Stimulated activated CD4-positive, alpha-beta T cell treated with anti-CD3 and anti-CD28 coated beads, Interleukin-1b, Interleukin-23, amount 100 ng/mL, for 48 hours (primary cell): ENCODE results near the gene SYTL3.

Experiments
- DNase-seq: peaks from one replicate; pipeline ENCODE4 v3.0.0-alpha.2; 2020

The SYTL3 gene

GRCh38 chr6:158762787-158763433, 113.1 kb downstream of the SYTL3 start:
- no peak for DNase-seq

DNA sequence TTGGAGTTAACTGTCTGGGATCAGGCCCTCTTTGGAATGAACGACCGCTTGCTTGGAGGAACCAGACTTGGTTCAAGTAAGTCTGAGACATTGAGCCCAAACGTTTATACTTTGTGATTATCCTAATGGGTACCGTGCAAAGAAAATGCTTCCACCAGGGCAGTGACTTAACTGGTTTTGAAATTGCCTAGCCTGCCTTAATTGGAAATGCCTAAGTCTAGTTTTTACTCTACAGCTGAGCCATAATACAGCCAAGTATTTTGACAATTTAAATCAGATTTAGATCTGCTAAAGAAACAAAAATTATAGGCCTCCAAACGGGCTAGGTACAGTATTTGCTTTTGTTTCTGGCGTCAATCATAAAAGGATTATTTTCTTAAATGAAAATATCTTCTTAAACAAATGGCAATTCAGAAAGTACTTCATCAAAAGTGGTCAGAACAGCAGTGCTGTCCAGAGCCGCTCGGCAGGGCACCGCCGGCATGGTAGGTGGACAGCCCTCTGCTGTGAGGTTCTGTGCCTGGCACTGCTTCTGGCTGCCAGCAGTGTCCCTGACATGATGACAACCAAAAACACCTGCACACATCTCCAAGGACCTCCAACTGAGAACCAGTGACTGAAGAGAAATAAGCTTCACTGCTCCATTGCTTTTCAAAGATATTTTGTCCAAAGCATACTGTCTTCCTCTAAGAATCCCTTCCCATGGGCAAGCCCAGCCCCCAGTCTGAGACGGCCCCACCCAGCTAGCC, 113.8 kb downstream of the SYTL3 start:
- no peak for DNase-seq

DNA sequence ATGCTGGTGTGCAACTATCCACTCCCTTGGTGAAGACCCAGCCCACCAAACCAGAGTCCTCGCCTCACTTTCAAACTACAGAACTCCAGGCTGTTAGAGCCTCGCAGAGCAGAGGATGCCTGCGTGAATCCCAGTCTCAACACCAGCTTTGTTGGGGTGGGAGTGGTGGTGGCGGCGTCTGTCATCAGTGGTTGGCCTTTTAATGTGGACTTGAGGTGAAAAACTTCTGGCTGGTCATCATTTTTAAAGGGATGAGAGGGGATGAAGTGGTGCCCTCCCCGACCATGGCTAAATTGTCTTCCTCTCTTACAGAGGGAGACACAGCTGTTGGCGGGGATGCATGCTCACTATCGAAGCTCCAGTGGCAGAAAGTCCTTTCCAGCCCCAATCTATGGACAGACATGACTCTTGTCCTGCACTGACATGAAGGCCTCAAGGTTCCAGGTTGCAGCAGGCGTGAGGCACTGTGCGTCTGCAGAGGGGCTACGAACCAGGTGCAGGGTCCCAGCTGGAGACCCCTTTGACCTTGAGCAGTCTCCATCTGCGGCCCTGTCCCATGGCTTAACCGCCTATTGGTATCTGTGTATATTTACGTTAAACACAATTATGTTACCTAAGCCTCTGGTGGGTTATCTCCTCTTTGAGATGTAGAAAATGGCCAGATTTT, 114.5 kb downstream of the SYTL3 start:
- DNase-seq: no peak

DNA sequence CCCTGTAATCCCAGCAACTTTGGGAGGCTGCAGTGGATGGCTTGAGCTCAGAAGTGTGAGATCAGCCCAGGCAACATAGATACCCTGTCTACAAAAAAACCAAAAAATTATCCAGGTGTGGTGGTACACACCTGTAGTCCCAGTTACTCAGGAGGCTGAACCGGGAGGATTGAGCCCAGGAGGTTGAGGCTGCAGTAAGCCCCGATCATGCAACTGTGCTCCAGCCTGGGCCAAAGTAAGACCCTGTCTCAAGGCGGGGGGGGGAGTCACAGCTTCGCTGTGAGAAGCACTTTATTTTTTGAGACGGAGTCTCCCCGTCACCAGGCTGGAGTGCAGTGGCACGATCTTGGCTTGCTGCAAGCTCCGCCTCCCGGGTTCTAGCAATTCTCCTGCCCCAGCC, 115.1 kb downstream of the SYTL3 start:
- no peak for DNase-seq

GRCh38 chr6:158765499-158766068, 115.7 kb downstream of the SYTL3 start:
- no peak for DNase-seq

DNA sequence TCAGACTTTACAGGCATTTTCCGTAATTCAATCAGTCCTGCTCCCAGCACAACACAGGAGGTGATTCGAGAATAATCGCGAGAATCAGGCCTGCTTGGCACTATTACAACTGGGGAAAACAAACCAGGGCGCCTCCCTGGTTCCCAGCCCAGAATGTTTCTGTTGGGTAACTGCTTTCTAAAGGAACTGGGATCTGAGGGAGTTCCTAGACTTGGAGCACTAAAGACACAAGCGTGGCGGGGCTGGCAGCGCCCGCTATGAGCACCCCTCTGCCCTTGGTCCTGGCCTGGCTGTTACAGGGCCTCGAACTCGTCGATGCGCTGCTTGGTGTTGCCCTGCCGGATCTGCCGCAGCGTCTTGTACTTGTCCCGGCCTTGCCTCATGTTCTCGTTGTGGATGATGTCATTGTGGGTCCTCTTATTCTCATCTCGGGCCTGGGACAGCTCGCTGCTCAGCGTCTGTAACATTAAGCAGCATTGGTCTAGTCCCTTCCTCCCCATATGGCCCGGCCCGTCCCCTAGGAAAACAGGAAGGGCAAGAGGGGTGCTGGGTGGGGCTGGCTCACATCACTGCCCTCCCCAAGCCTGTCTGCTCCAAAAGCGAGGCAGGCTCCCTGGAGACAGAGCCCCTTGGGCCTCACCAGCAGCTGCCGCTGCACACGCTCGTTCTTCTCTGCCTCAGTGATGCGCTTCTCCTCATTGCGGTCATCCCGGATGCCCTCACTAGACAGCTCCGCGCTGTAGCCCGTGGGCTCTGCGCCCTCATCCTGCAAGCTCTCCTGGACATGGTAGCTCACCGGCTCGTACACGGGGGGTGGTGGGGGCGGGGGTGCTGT, 117.0 kb downstream of the SYTL3 start:
- no peak for DNase-seq

GRCh38 chr6:158767709-158768108, 117.9 kb downstream of the SYTL3 start:
- no peak for DNase-seq

DNA sequence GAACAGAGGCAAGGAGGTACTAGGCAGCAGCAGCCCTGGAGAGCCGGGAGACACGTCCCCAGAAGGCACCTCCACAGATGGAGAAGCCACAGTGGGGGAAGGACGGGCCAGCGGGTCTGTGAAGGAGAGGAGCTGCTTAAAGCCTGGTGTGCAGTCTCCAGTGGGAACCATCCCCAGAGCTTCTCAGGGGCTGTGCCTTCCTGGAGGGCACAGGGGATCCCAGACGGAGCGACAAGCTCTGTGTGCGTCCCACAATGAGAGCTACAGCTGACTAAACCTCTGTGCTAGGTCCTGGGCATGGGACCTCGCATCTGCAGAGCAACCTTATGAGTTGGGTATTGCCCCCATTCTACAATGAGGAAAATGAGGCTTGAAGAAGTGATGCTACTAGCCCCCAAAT, 118.6 kb downstream of the SYTL3 start:
- DNase-seq: no peak

- DNase-seq: no peak
Measured at GRCh38 chr6:158769234-158769770, 119.4 kb downstream of the SYTL3 start.

DNA sequence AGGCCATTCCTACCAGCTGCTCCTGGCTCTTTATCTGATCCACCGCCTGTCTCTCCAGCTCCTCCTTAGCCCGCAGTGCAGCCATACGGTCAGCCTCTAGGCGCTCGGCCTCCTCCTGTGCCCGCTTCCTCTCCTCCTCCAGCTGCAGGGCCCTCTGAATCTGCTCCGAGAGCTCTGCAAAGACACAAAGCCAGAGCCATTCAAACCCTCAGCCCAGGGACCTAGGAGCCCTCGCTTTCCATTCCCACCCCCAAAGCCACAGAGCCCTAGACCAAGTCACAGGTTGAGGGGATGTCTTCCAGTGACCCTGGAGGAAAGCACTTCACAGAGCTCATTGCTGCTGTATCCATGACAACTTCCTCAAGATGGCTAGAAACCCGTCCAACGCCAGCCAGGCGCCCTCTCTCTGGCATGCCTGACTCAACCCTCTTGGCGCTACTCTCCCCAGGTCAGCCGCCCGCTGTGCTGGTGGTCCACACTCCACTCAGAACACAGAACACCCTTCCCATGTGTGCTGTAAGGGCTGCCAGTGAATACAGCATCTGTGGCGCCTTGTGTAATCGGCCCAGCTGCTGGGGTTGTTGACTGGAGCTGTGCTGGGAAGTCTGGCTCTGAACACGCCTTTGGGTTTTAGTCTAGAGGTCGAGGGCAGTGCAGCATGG, 120.0 kb downstream of the SYTL3 start:
- no peak for DNase-seq

- DNase-seq: no peak
Measured at GRCh38 chr6:158770533-158771330, 120.9 kb downstream of the SYTL3 start.

DNA sequence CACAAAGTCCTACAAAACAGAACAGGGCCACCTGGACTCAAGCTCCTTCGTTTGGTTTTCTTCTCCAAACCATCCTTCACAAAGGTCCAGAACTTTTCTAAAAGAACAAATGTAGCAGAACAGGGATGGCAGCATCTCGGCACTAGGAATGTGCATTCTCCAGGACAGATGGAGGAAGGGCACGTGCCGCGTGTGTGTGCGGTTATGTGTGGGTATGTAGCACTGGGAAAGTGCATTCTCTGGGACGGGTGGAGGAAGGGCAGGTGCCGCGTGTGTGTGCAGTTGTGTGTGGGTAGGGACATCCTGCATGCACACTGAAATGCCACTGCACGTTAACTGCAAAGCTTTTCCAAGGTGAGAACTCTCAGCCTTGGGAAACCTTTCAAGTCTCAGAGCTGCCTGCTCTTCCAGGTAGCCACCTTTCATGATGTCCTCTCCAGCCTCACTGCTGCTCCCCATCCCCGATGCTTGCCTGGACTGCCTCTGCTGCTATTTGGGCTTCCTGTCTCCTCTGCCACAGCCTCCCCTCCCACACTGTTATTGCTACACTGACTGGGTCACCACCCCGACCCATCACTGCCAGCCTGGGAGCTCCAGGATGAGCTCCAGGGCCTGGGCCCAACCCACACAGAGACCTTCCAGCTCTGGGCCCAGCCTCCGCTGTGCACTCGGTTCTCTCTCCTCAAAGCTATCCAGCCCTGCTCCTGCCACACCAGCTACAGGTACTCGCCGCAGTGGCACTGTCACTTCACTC, 121.7 kb downstream of the SYTL3 start:
- DNase-seq: no peak

DNA sequence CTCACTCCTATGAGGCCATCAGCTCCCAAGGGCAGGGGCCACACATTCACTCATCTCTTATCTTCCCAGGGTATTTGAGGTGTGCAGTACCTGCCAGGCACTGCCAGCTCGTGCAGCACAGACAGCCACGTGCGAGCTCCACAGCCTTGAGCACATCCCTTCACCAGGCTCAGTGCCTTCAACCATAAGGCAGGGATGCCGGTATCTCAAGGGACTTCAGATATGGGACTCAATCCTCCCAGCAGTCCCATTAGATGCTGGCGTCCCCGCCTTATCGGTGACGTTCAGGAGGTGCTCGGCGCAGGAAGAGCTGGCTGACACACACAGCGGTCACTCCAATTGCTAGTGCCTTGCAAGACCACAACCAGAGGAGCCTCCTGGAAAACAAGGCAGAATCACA, 122.3 kb downstream of the SYTL3 start:
- no peak for DNase-seq

DNA sequence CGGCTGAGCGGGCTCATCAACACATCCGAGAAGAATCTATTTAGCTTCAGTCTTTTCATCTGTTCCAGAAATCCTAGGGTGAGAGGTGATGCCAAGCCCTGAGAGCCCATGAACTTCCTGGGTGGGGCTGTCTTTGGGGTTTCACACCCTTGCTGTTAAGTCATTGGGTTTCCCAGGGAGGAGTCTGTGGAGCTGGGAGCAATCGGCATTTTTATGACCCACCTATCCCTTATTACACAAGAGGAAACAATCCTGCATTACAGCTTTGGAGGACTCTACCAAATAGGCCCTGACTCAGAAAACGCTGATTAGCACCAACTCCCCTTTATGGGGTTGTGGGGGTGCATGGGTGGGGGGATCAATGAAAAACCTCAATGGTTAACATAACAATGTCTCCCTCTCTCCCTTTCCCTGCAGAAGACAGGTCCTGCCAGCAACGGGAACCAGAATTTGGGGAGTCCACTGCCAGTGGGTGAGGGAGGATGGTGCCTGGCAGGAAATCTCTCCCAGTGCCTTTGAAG, 123.1 kb downstream of the SYTL3 start:
- DNase-seq: no peak

GRCh38 chr6:158773581-158774449, 124.0 kb downstream of the SYTL3 start:
- DNase-seq: no peak

GRCh38 chr6:158774717-158775449, 125.0 kb downstream of the SYTL3 start:
- DNase-seq: no peak

DNA sequence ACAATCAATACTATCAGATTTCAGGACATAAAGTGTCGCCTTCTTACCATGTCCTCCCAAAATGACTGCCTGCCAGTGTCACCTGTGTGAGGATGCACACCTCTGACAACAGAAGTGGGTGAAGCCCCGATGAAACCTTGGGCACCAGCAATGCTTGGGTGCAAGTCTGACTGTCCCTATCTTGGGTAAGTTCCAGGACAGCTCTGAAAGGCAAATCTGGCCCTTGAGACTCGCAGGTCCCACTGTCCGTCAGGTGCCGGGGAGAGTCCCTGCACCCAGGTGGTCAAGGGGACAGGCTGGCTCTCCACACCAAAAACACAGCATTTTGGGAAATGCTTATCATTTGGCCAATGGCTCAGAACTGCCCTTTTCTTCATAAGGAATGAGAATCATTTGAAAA, 126.0 kb downstream of the SYTL3 start:
- no peak for DNase-seq

DNA sequence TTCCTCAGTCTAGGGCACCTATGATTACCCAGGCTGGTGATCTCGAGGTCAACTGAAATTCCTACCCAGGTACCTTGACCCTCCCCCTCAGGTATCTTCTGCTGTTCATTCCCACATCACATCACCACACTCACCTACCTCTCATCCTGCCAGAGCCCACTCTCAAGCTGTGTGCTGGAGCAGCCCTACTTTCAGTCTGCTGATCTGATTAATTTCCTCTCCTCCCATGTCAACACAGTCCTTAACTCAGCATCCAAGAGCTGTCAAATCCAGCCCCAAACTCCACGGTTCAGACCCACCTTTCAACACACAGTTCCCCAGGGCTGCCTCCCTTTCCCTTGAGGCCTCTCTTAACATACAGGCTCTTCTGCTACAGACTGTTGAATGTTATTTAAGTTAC, 126.9 kb downstream of the SYTL3 start:
- no peak for DNase-seq
